PC-9 (cell line): Measurements from ENCODE around the gene ATAD3B.

Source experiments
- EZH2 ChIP-seq: fragments of 200-600 bp; sonication (generic); IDR thresholded peaks from 2 replicates; pipeline ENCODE4 v1.8.0; 2017; ENCODE audit warnings: antibody characterized with exemption, low read depth
- TF ChIP-seq, protein P1 (sequence below): fragments of 200-600 bp; sonication (generic); conservative IDR thresholded peaks from 2 replicates; pipeline ENCODE4 v1.6.1; 2017; ENCODE audit warnings: mixed run types, antibody characterized with exemption, mild to moderate bottlenecking, moderate library complexity

DNA sequence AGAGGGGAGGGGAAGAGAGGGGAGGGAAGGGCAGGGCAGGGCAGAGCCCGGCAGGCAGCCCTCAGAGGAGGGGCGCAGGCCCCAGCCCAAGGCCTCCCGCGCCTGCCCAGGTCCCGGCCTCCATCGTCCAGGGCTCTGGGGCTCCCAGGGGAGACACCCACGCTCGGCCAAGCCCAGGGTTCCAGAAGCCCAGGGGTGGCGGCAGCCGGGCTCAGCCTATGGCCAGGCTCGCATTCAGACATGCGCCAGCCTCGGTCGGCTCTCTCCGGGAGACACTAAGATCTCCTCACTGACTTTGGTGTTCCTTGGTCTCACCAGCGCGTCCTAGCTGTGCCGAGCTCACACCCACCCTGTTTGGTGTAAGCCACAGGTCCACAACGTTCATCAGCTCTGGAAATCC is 43.4 kb upstream of the ATAD3B start:
- TF ChIP-seq, protein P1, sequence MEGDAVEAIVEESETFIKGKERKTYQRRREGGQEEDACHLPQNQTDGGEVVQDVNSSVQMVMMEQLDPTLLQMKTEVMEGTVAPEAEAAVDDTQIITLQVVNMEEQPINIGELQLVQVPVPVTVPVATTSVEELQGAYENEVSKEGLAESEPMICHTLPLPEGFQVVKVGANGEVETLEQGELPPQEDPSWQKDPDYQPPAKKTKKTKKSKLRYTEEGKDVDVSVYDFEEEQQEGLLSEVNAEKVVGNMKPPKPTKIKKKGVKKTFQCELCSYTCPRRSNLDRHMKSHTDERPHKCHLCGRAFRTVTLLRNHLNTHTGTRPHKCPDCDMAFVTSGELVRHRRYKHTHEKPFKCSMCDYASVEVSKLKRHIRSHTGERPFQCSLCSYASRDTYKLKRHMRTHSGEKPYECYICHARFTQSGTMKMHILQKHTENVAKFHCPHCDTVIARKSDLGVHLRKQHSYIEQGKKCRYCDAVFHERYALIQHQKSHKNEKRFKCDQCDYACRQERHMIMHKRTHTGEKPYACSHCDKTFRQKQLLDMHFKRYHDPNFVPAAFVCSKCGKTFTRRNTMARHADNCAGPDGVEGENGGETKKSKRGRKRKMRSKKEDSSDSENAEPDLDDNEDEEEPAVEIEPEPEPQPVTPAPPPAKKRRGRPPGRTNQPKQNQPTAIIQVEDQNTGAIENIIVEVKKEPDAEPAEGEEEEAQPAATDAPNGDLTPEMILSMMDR: no peak
- no peak for TF ChIP-seq EZH2
